AG08396 (cell line): ENCODE data around the gene OR5B3.
"Not testable (repeated sequence)": the region's sequence is repeated elsewhere in the genome, so short reads cannot be mapped to it uniquely, and the experiment has no call there.

Experiments
- DNase-seq: peaks from one replicate; pipeline ENCODE4 v3.0.0; 2012; ENCODE audit warnings: low spot score, mixed read lengths

The OR5B3 gene

GRCh38 chr11:58406774-58407173, at the start of gene OR5B3:
Gene OR5B3, minus strand, starts transcription at chr11:58406874. Its CDS starts 3,465 bp downstream, at chr11:58403409.
- no peak for DNase-seq

GRCh38 chr11:58451585-58451984, 44.9 kb upstream of the OR5B3 start:
- no peak for DNase-seq

- DNase-seq, result no peak
Observed at GRCh38 chr11:58446294-58446693, 39.6 kb upstream of the OR5B3 start.

DNA sequence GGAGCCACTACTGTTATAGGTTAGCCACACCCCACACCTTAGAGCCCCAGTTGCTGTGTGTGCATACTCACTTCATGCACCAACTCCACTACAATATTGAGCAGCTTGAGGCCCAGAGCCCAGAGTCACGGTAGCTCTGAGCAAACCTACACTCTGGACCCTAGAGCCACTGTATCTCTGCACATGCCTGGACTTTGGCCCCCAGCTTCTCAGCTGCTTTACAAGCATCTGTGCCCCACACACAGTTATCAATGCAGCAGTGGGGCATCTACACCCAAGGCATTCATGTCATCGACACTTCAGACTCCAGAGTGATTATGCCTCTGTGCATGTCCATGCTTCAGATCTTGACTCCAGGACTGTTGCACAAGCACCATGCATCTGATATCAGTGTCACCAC, 37.6 kb upstream of the OR5B3 start:
- DNase-seq, result no peak

- no peak for DNase-seq
Observed at GRCh38 chr11:58442136-58442535, 35.5 kb upstream of the OR5B3 start, which contains the start of gene OR5B12. Gene OR5B12, minus strand, starts transcription at chr11:58442236. Its CDS starts 2,085 bp downstream, at chr11:58440151.

- no peak for DNase-seq
Observed at GRCh38 chr11:58438486-58438885, 31.8 kb upstream of the OR5B3 start.

DNA sequence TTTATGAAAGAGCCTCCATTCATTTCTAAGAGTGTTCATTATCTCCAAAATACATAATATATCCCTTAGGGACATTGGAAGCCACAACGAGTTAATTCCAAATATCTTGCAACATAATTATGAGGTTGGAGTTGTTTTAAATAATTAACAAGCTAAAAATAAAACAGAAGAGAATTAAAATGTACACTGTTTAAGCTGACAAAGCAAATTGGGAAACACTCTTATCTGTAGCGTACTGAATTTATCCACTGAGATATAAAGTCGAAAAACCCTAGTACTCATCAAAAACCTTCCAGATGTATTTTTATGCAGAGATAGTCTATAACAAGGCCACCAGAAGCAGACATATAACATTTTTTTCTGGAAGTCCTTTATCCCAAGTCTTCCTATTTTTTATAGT, 27.5 kb upstream of the OR5B3 start:
- no peak for DNase-seq

DNA sequence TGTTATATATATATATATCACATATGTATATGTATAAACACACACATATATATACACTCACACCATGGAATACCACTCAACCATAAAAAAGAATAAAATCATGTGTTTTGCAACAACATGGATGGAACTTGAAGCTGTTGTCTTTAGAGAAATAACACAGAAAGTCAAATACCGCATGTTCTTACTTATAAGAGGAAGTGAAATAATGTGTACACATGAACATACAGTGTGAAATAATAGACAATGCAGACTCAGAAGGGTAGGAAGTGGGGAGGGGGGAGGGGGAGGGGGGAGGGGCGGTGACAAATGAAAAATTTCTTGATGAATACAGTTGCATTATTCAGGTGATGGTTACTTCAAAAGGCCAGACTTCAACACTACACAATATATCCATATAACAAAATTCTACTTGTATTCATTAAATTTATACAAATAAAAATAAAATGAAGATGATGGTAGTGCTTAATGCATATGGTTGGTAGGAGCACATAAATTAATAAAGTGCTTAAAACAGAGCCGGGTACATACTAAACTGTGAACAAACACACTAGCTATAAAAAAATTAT, 27.0 kb upstream of the OR5B3 start:
- no peak for DNase-seq

- DNase-seq, result no peak
Observed at GRCh38 chr11:58429273-58429672, 22.6 kb upstream of the OR5B3 start.

- no peak for DNase-seq
Observed at GRCh38 chr11:58428021-58428420, 21.3 kb upstream of the OR5B3 start, which contains the start of gene OR5B2. Gene OR5B2, minus strand, starts transcription at chr11:58428121. Its CDS starts 4,860 bp downstream, at chr11:58423261.

- DNase-seq, result not testable (repeated sequence)
Observed at GRCh38 chr11:58399622-58400021, 7.1 kb downstream of the OR5B3 start.

DNA sequence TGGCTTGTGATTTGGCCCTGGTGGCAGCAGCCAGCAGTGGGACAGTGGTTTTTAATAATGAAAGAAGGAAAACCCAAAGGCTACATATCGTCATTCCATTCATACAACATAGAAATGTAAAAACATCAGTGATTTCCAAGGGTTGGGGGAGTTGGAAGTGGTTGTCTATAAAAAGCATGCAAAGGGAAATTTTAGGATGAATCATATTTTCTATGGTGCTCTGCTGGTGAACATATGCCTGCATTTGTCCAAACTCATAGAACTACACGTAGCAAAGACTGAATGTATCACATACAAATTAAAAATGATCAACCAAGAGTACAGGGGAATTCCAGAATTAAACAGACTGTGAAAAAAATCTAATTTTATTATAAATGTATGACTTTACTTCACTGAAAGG, 11.1 kb downstream of the OR5B3 start:
- no peak for DNase-seq

- peak; percentile 63 for DNase-seq
Observed at GRCh38 chr11:58394195-58394594, 12.5 kb downstream of the OR5B3 start.

DNA sequence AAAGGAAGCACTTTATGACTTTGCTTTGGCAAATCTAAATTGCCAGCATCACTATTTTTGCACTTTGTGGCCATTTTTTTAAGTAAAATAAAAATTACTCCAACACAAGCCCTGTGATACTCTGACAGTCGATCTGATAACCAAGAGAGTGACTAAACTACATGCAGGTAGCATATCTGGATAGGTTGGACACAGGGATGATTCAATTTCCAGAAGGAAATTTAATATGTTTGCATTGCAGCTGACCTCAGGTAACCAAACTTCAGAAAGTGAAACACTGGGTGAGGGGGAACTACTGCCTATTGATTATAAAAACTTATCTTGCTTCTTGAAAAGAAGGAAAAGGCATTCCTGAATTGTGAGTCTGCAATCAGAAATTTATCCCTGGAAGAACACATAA, 13.9 kb downstream of the OR5B3 start:
- DNase-seq, result no peak

DNA sequence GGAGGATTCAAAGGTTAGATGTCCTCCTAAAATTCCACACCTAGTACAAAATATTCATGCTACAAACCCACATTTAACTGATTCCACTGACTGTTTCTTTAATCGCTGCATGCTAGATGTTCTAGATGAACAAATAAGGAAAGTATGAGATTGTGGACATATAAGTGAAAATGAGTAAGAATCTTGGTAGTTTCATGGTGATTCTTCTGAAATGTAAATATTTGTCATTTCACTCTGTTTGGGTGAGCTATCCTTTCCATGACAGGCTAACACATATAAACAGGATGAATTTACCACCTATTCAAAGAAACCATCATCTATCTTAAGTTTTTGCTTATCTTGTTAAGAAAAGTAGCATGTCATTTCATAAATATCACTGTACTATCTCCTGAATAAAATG, 14.8 kb downstream of the OR5B3 start:
- DNase-seq, result peak; percentile 26

GRCh38 chr11:58390551-58391063, 16.1 kb downstream of the OR5B3 start:
- DNase-seq, result no peak

DNA sequence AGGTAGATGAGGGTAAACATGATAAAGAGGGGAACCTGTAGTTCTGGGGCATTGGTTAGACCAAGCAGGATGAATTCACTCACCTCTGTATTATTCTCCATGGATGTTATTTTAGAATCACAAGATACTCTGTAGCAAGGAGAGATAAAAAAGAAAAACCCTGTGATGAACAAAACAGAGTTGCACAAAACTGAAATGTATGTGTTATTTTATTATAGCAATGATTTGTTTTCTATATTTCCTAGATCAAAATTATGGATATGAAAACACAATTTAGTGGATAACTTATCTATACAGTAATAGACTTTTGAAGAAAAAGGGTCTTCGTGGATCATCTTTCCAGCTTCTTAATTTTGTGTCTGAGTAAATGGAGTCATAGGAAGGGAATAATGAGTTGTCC, 47.7 kb downstream of the OR5B3 start, which contains the start of gene OR5B17:
TSS of gene OR5B17 (minus strand) at position 101 of the 400 bp plus-strand sequence. CDS start at position 101, 0 bp downstream.
- DNase-seq, result no peak

DNA sequence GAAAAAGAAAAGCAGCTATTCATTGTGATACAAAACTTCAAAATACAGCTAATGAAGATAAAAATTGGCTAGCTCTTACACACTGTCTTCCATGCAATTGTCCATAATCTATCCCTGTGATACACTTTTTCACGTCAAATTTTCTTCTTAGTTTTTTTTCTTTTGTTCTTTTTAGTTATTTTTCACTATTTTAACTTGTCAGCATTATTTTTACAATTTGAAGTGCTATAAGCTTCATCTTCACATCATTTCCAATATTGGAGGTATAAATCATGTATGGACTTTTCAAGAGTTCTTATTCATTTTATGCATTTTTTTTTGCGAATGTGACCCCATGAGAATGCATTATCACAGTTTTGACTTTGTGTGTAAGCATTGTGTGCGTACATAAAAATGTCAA, 51.9 kb downstream of the OR5B3 start:
- no peak for DNase-seq
